IPS-20b (cell line): ENCODE measurements around the gene COL15A1.
"Not testable (repeated sequence)": the region's sequence is repeated elsewhere in the genome, so short reads cannot be mapped to it uniquely, and the experiment has no call there.

ENCODE experiments used
- H3K27ac ChIP-seq: one replicate; pipeline ENCODE4 v1.5.1; 2013; ENCODE audit warnings: low read length
- H3K27me3 ChIP-seq: 2 replicates; pipeline ENCODE4 v1.6.1; 2013; ENCODE audit warnings: mild to moderate bottlenecking, low read length, inconsistent platforms; ENCODE audit not compliant: insufficient read depth
- H3K36me3 ChIP-seq: 2 replicates; pipeline ENCODE4 v1.6.1; 2013; ENCODE audit warnings: low read depth, mild to moderate bottlenecking, inconsistent platforms, low read length, moderate library complexity; ENCODE audit not compliant: insufficient read depth
- H3K4me1 ChIP-seq: 2 replicates; pipeline ENCODE4 v1.6.1; 2013; ENCODE audit warnings: mild to moderate bottlenecking, control low read depth, inconsistent platforms, low read length, moderate library complexity; ENCODE audit not compliant: insufficient read depth
- H3K4me3 ChIP-seq: 2 replicates; pipeline ENCODE4 v1.5.1; 2013; ENCODE audit warnings: mild to moderate bottlenecking, low read length, inconsistent platforms
- H3K9ac ChIP-seq: 2 replicates; pipeline ENCODE4 v1.6.1; 2013; ENCODE audit warnings: low read depth, mild to moderate bottlenecking, inconsistent platforms, low read length, moderate library complexity
- H3K9me3 ChIP-seq: 2 replicates; pipeline ENCODE4 v1.6.1; 2013; ENCODE audit warnings: mild to moderate bottlenecking, low read depth, low read length, inconsistent platforms; ENCODE audit not compliant: insufficient read depth

The COL15A1 gene

GRCh38 chr9:99008203-99008602 lies 64.5 kb downstream of the COL15A1 start:
- Histone ChIP-seq H3K4me1 (no peaks in the 10 kb centered on the region), H3K27me3 (no peaks in the 10 kb centered on the region), H3K9me3 (peaks cover 46% of the 10 kb centered on the region), H3K27ac (no peak overlapping the region), H3K9ac (no peak overlapping the region), H3K4me3 (no peak overlapping the region), H3K36me3 (no peaks in the 10 kb centered on the region)

DNA sequence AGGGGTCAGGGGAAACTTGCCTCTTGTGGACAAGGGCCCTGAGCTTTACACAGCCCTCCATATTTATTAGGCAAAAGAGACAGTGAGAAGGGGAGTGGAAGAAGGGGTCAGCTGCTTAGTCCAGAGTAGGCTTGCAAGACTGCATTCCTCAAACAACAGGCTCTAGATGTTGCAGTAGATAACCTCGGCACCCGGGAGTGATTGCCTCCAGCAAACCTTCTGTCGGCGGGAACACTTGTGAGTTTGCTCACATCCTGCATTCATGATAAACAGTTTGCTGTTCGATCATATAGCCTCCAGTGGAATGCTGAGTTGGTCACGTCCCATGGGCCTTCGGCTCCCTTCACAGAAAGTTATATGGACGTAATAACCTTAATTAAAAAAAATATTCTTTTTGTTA lies 66.7 kb downstream of the COL15A1 start:
- not testable (repeated sequence) for H3K4me3 ChIP-seq, H3K4me1 ChIP-seq, H3K36me3 ChIP-seq, H3K27ac ChIP-seq, H3K9ac ChIP-seq, H3K27me3 ChIP-seq
- H3K9me3 ChIP-seq, result peaks cover 51% of the 10 kb centered on the region

- Histone ChIP-seq H3K4me3 (no peak overlapping the region), H3K9ac (no peak overlapping the region), H3K36me3 (no peaks in the 10 kb centered on the region), H3K27ac (no peak overlapping the region), H3K4me1 (no peaks in the 10 kb centered on the region), H3K9me3 (peaks cover 51% of the 10 kb centered on the region), H3K27me3 (no peaks in the 10 kb centered on the region)
Measured at GRCh38 chr9:99011161-99011709, 67.5 kb downstream of the COL15A1 start.

- no peak overlapping the region for H3K27ac ChIP-seq
- no peak overlapping the region for H3K4me3 ChIP-seq
- no peaks in the 10 kb centered on the region for H3K36me3 ChIP-seq
- peaks cover 48% of the 10 kb centered on the region for H3K9me3 ChIP-seq
- no peak overlapping the region for H3K9ac ChIP-seq
- no peaks in the 10 kb centered on the region for H3K4me1 ChIP-seq
- H3K27me3 ChIP-seq, result no peaks in the 10 kb centered on the region
Measured at GRCh38 chr9:99012957-99013512, 69.3 kb downstream of the COL15A1 start.

GRCh38 chr9:99013550-99013949 lies 69.8 kb downstream of the COL15A1 start:
- Histone ChIP-seq H3K36me3 (no peaks in the 10 kb centered on the region), H3K4me1 (no peaks in the 10 kb centered on the region), H3K4me3 (no peak overlapping the region), H3K9ac (no peak overlapping the region), H3K27me3 (no peaks in the 10 kb centered on the region), H3K9me3 (peaks cover 44% of the 10 kb centered on the region), H3K27ac (no peak overlapping the region)

- no peaks in the 10 kb centered on the region for H3K4me1 ChIP-seq
- H3K27me3 ChIP-seq, result no peaks in the 10 kb centered on the region
- no peak overlapping the region for H3K27ac ChIP-seq
- H3K9me3 ChIP-seq, result peaks cover 28% of the 10 kb centered on the region
- no peaks in the 10 kb centered on the region for H3K36me3 ChIP-seq
- H3K4me3 ChIP-seq, result no peak overlapping the region
- H3K9ac ChIP-seq, result no peak overlapping the region
Measured at GRCh38 chr9:99015448-99015847, 71.7 kb downstream of the COL15A1 start.

DNA sequence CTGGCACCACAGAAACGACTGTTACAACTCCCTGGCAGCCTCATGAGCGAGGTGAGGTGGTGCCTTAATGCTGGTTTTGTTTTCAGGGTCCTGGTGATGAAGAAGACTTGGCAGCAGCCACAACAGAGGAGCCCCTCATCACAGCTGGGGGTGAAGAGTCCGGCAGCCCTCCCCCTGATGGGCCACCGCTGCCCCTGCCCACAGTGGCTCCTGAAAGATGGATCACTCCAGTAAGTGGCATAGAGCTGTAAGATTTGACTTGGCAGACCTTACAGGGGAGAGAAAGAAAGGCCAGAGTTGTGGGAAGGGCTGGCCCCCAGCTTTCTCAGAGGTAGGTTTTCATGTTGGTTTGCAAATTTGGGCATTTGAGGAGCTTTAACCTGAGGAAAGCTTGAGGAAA lies 72.2 kb downstream of the COL15A1 start:
- H3K27me3 ChIP-seq, result no peaks in the 10 kb centered on the region
- no peaks in the 10 kb centered on the region for H3K36me3 ChIP-seq
- H3K9me3 ChIP-seq, result peaks cover 24% of the 10 kb centered on the region
- H3K4me1 ChIP-seq, result no peaks in the 10 kb centered on the region
- H3K27ac ChIP-seq, result no peak overlapping the region
- no peak overlapping the region for H3K9ac ChIP-seq
- H3K4me3 ChIP-seq, result no peak overlapping the region

- Histone ChIP-seq H3K36me3 (no peaks in the 10 kb centered on the region), H3K4me3 (no peak overlapping the region), H3K27ac (no peak overlapping the region), H3K9me3 (peaks cover 16% of the 10 kb centered on the region), H3K27me3 (no peaks in the 10 kb centered on the region), H3K9ac (no peak overlapping the region), H3K4me1 (no peaks in the 10 kb centered on the region)
Measured at GRCh38 chr9:99016681-99017387, 73.1 kb downstream of the COL15A1 start.

DNA sequence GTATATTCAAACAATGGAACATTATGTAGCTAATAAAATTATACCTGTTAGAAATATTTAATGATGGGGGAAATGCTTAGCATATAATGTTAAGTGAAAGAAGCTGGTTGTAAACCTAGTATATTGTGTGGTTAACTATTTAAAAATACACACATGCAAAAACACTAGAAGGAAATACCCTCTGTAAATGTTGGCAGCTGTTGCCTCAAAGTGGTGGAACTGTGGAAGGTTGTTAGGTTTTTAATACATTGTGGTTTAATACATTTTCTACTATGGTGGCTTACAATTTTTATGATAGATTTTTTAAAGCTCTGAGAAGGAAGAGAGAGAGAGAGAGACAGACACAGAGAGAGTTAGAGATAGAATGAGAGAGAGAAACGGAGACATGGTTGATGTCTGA lies 74.9 kb downstream of the COL15A1 start:
- Histone ChIP-seq H3K36me3 (no peaks in the 10 kb centered on the region), H3K27me3 (no peaks in the 10 kb centered on the region), H3K9ac (no peak overlapping the region), H3K9me3 (peaks cover under 1% of the 10 kb centered on the region; the same call in 1 of the 2 replicates), H3K27ac (no peak overlapping the region), H3K4me3 (no peak overlapping the region), H3K4me1 (no peaks in the 10 kb centered on the region)

DNA sequence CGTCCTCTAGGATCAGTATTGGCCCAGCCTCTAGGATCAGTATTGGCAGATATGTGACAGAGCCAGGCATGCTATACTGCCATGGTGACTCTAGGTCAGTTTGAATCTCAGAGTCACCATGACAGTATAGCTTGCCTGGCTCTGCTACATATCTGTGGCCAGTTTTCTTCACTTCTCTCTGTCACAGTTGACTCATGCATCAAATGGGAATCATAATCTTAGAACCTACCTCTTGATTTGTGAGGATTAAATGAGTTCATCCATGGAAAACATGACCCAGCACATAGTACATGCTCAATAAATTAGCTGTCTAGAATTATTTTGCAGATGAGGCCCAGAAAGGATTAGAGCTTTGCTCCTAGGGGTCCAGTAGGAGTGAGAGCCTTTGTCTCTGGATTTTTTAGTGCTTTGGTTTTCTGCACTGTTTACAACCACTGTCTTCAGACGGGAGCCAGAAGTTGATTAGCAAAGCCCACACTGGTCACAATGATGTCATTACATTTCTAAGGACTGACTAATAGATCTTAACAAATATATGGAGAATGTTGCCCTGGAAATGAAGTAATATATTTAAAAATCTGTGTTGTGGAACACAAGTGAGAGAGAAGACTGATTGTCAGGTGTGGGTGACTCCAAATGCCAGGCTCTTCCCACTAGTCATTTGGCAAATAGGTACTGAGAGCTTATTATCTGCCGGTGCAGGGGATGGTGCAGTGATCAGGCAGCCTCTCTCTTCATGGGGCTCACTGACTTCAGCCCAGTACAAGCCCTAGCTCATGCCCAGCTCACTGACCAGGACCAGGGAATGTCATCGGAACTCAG lies 76.0 kb downstream of the COL15A1 start:
- no peaks in the 10 kb centered on the region for H3K9me3 ChIP-seq
- no peaks in the 10 kb centered on the region for H3K4me1 ChIP-seq
- H3K27me3 ChIP-seq, result no peaks in the 10 kb centered on the region
- no peak overlapping the region for H3K9ac ChIP-seq
- no peaks in the 10 kb centered on the region for H3K36me3 ChIP-seq
- no peak overlapping the region for H3K27ac ChIP-seq
- no peak overlapping the region for H3K4me3 ChIP-seq

DNA sequence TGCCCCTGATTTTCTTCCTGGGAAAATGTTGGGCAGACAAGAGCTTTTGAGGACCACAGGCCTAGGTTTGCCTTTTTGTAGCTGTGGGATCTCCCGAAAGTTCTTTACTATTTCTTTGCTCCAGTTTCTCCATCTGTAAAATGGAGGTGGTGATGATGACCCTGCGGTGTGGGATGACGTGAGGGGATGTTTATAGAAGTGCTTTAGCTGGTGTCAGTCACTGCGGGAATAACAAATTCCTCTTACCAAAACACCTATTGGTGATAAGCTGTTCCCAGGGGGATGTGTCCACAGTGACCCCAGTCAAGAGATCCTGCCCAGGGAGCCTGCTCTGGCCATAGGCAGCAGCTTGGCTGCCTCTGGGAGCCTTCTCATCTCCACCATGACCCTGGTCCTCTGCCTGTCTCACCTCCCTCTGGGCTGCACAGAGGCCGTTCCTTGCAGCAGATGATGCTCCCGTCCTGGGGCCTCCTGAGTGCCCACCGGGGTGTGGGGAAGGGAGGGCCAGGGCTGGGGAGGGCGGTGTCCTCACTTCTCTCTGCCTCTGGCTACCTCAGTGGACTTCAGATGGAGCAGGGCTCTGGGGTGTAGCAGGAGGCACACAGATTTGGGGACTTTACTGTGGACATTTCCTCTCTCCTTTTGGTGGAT lies 77.2 kb downstream of the COL15A1 start:
- Histone ChIP-seq H3K36me3 (no peaks in the 10 kb centered on the region), H3K9me3 (no peaks in the 10 kb centered on the region), H3K27me3 (no peaks in the 10 kb centered on the region), H3K27ac (no peak overlapping the region), H3K9ac (no peak overlapping the region), H3K4me3 (no peak overlapping the region), H3K4me1 (no peaks in the 10 kb centered on the region)
